ENCODE measurements around the gene PRR5L.

PRR5L gene

GRCh38 chr11:36295926-36296325, at the start of gene PRR5L:
PRR5L (plus strand) TSS chr11:36296288; CDS start chr11:36401122, 104,834 bp downstream.
- no peak for DNase-seq (ENCODE audit: extremely low read depth in 1 of 2, low read depth in 1 of 2)

DNA sequence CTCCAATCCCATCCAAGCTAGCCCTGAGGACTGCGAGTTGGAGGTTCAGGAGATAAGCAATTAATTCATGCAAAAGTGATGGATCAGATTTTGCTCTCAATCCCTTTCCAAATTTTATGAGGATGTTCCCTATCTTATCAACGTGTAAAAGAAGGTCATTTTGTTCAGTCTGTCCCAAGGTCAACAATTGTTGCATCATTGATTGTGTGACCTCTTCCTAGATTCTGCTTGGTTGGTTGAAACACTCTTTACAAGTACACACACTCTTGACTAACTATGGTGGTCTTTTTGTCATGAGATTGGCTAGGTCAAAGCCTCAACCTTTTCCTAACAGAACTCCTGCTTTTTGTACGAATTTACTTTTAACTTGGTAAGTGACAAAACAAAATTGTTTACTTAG, 48.6 kb upstream of the PRR5L start:
- no peak for DNase-seq (ENCODE audit: extremely low read depth in 1 of 2, low read depth in 1 of 2)

DNA sequence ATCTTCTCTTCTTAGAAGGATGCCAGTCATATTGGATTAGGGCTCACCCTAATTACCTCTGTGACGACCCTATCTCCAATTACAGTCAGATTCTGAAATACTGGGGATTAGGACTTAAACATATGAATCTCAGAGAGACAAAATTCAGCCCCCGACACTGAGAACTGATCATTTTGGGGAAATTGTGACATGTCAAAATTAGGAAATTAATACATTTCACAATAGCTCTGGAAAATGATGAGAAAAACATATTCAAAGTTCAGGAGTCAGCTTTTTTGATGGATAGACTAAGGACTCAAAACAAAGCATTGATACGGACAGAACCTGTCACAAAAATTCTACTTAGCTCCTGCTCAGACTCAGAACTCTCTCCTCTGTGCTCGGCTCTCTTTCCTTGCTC, 47.7 kb upstream of the PRR5L start:
- no peak for DNase-seq (ENCODE audit: extremely low read depth in 1 of 2, low read depth in 1 of 2)

DNA sequence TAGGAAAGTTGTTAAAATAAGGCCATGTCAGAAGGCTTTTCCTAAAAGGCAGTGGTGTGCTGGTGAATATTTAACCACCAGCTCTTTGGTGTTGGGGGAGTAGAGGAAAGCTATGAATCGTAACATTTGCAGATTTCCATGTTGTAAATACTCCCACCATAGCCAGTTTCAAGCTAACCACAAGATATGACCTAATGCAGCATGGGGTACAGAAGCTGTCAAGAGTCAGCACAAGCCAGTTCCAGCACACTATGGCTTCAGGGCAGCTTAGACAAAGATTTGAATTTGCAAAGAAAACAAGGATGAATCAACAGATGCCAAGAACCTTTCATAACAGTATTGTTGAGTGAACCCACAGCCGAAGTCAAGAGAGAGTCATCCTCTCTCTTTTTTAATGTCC, 46.8 kb upstream of the PRR5L start:
- DNase-seq (ENCODE audit: extremely low read depth in 1 of 2, low read depth in 1 of 2), result no peak

DNA sequence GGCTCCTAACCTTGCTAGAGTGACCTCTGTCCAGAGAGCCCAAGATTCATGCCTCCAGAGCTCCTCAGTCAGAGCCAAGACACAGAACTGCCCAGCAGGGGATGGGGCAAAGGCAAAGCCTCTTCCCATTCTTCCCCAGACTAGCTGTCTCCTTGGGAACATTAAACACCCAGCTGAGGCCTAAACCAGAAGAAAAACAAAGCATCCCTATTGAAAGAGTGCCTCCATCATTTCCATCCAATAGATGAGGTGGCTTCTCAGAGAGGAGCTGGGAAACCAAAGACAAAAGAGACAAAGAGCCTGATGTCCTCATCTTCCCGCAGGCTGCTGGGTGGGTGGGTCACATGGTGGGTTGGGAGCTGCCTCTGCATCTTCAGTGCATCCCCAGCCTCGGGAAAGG, 44.3 kb upstream of the PRR5L start:
- no peak for DNase-seq (ENCODE audit: extremely low read depth in 1 of 2, low read depth in 1 of 2)

GRCh38 chr11:36253238-36253637, 42.9 kb upstream of the PRR5L start:
- DNase-seq (ENCODE audit: extremely low read depth in 1 of 2, low read depth in 1 of 2), result no peak

- no peak for DNase-seq (ENCODE audit: extremely low read depth in 1 of 2, low read depth in 1 of 2)
These were observed 41.4 kb upstream of the PRR5L start for GRCh38 chr11:36254713-36255112.

DNA sequence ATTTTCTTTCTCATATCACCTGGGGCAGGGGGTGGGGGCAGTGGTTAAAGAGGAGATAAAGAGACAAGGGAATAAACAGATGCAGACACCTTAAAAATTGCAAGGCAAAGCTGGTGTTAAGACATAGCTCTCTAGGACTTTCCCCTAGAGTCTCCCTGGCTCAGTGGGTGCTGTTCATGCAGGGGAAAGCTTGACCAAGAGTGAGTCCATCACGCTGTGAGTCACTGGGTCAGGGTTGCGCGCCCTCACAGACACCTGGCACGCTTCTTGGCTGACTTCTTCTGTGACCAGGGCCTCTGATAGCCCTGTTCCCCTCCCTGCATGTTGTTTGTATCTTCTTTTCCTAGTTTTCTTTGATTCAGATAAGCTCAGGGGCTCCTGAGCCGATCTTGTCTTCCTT, 38.7 kb upstream of the PRR5L start:
- no peak for DNase-seq (ENCODE audit: extremely low read depth in 1 of 2, low read depth in 1 of 2)

DNA sequence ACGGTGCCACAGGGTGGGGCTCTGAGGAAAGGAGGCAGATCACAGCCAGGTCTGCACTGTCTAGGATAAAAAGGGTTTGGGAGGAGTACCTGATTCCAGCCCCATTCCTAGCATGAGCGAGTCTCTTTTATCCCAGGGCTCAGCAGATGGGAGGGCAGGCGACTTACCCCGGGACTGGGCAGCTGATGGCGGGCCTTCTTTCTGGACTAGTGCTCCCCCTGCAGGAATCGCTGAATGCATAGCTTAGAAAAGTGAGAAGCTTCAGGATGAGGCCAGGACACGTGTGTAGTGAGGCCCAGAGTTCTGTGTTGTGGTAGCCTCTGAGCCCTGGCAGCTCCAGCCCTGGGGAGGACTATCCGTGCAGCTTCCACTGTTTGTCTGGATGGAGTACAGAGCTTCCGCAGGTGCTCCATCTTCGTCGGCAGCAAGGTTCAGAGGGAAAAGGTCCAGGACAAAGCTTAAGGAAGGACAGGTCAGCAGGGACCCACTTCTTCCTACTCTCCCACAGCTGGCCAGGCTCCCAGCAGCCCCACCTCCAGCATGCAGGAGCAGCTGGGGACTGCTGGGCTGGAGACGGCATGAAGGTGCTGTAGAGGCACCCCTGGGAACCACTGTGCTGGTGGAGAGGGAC, 37.2 kb upstream of the PRR5L start:
- no peak for DNase-seq (ENCODE audit: extremely low read depth in 1 of 2, low read depth in 1 of 2)

GRCh38 chr11:36261094-36261493, 35.0 kb upstream of the PRR5L start:
- DNase-seq (ENCODE audit: extremely low read depth in 1 of 2, low read depth in 1 of 2), result no peak

GRCh38 chr11:36264011-36264972, 31.8 kb upstream of the PRR5L start:
- no peak for DNase-seq (ENCODE audit: extremely low read depth in 1 of 2, low read depth in 1 of 2)

DNA sequence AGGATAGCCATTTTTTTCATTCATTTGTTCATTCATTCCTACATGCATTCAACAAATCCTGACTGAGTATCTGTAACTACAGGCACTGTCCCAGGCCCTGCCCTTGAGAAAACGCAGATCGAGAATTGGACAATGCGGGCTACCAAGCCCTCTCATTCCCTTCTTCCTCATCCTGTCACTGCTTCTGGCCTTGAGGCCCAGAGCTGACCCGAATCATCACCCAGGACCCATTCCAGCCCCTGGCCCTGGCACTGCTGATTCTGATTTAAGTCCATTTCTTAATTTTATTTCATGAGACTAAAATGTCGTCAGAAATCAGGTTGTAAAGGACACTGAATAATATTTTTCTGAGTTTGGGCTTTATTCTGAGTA, 31.1 kb upstream of the PRR5L start:
- DNase-seq (ENCODE audit: extremely low read depth in 1 of 2, low read depth in 1 of 2), result no peak

DNA sequence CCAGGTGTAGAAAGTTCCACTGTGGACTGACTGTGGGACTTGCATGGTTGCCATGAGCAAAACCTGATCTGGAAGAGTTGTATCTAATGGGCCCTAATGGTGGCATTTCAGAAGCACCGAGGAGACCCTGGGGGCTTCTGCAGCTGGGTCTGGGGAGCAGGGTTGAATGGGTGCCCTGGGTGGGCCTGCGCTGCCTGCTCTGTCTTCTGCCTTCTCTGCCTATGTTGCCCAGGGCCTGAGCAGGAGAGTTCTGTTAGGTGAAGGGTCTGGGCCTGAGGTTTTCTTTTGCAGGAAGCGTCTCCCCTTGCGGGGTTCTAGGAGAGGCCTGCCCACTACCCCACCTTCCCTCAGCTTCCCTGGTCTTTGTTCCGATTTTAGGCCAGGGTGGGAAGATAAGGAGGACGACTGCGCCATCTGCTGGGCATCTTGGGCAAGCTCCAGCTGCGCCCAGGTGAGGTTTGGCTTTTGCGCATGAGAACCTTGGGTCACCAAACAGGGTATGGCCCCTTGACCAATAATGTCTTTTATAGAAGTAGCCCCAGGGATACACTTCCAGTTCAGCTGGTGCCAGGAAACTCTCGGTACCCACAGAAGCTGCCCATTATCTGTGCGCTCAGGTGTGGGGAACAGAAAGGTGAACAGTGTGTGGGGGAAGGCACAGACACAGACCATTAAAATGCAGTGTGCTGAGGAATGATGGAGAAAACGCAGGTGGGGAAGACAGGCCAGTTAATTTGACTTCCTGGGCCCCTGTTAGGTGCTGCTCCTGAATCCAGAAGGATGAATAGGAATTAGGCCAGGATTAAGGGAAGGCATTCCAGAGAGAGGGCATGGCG, 30.1 kb upstream of the PRR5L start:
- peak in 1 of 2 donors; percentile 29 for DNase-seq (ENCODE audit: extremely low read depth in 1 of 2, low read depth in 1 of 2)

GRCh38 chr11:36266767-36267166, 29.3 kb upstream of the PRR5L start:
- DNase-seq (ENCODE audit: extremely low read depth in 1 of 2, low read depth in 1 of 2), result no peak

- DNase-seq (ENCODE audit: extremely low read depth in 1 of 2, low read depth in 1 of 2), result no peak
These were observed 27.6 kb upstream of the PRR5L start for GRCh38 chr11:36268337-36268985.

DNA sequence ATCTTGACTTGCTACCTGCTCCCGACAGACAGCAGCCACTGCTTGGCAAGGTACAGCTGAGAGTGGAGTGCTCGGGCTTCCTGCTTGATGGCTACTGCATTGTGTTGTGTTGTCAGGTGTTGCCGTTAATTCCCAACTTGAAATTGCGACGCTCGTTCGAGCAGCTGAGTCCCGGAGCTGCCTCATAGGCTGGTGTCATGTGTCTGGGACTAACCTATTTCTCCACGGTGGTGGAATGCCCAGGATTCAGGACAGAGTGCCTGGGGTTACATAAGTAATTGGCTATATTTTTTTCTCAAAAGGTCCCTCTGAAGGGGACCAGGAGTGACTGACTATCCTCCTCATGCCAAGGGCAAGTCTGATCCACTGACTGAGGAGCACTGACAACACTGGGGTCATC, 25.4 kb upstream of the PRR5L start:
- DNase-seq (ENCODE audit: extremely low read depth in 1 of 2, low read depth in 1 of 2), result no peak

GRCh38 chr11:36271794-36272407, 24.2 kb upstream of the PRR5L start:
- DNase-seq (ENCODE audit: extremely low read depth in 1 of 2, low read depth in 1 of 2), result no peak

DNA sequence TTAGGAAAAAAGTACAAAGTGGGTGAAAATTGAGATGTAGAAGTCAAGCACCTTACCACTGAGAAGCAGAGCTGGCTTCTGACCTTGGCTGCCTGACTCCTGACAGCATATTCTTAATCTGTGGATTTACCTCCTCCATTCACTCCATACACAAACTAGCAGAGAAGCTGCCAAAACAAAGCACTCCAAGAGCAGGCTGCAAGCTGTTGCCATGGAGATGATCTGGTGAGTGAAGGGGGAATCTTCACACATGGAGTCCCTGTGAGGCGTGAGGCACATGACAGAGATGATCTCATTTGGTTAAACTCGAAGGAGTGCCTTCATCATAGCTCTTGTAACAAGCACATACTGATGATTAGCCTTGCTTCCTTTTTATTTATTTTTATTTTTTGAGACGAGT, 23.0 kb upstream of the PRR5L start:
- no peak for DNase-seq (ENCODE audit: extremely low read depth in 1 of 2, low read depth in 1 of 2)

DNA sequence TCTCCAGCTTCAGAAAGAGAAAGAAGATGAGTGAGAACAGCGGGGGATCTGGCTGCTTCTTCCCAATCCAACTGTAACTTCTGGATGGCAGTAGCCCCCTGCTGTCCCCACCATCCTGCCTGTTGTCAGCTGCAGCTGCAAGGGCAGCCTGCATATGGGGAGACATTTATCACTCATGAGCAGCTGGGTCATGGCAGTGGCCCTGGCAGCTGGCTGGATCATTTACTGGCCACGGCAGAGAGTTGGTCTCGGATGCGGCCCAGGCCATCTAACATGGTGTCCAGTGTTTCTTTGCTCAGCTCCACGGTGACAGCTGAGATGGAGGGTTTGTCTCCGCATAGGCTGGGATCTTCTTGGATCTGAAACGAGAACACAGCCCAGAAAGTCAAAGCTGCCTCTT, 21.7 kb upstream of the PRR5L start:
- no peak for DNase-seq (ENCODE audit: extremely low read depth in 1 of 2, low read depth in 1 of 2)

- no peak for DNase-seq (ENCODE audit: extremely low read depth in 1 of 2, low read depth in 1 of 2)
These were observed 17.4 kb upstream of the PRR5L start for GRCh38 chr11:36278531-36279282.

Data from activated CD8-positive, alpha-beta memory T cell treated with anti-CD3 and anti-CD28 coated beads for 1 hour (primary cell).